Measurements from ENCODE around the gene SMIM38. TPM values are rescaled to one million over a fixed set of nuclear protein-coding genes. Genes with fewer than 3 reads are reported as not detected.

SMIM38 gene
- total RNA-seq, 1 experiment from 2014 or later, result 0.54 TPM

DNA sequence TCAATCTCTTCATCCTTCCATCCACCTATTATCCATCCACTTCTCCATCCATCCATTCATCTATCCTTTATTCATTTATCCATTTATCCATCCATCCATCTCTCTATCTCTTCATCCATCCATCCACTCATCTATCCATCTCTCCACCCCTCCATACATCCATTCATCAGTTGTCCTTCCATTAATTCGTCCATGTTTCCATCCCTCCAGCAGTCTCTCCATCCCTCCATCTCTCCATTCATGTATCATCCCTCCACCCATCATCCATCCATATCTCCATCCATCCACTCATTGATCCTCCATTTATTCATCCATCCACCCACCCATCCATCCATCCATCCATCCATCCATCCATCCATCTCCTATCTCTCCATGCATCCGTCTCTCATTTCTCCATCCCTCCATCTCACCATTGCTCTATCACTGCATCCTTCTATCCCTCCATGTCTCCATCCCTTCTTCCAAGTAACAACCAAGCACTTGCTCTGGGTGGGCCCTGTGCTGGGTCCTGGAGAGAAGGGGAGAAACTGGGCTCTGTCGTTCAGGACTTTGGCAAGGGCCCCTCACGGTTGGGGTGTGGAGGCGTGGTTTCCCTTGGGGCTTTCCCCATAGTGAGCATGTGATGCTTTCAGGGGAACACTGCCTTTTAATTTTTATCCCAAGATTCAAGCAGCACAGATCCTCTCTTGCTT, 43.3 kb downstream of the SMIM38 start (continued):
- TF ChIP-seq, protein P1, sequence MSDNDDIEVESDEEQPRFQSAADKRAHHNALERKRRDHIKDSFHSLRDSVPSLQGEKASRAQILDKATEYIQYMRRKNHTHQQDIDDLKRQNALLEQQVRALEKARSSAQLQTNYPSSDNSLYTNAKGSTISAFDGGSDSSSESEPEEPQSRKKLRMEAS (IDR thresholded peaks at IDR 0.05), result no peak
- TF ChIP-seq SP1 (IDR thresholded peaks at IDR 0.05; ENCODE audit: low read depth) (no peak), EZH2 (IDR thresholded peaks at IDR 0.05) (no peak), CEBPB (IDR thresholded peaks at IDR 0.05; ENCODE audit: low read depth) (no peak), ELF1 (IDR thresholded peaks at IDR 0.05; ENCODE audit: borderline replicate concordance, low read depth) (no peak), EGR1 (IDR thresholded peaks at IDR 0.05; ENCODE audit: low read depth) (no peak), TCF7L2 (IDR thresholded peaks at IDR 0.05; ENCODE audit: borderline replicate concordance, extremely low read depth, insufficient read depth, insufficient read length) (no peak), POLR2A (IDR thresholded peaks at IDR 0.05; ENCODE audit: borderline replicate concordance, extremely low read depth, insufficient read depth, insufficient read length) (no peak)
- TF ChIP-seq, protein P2, sequence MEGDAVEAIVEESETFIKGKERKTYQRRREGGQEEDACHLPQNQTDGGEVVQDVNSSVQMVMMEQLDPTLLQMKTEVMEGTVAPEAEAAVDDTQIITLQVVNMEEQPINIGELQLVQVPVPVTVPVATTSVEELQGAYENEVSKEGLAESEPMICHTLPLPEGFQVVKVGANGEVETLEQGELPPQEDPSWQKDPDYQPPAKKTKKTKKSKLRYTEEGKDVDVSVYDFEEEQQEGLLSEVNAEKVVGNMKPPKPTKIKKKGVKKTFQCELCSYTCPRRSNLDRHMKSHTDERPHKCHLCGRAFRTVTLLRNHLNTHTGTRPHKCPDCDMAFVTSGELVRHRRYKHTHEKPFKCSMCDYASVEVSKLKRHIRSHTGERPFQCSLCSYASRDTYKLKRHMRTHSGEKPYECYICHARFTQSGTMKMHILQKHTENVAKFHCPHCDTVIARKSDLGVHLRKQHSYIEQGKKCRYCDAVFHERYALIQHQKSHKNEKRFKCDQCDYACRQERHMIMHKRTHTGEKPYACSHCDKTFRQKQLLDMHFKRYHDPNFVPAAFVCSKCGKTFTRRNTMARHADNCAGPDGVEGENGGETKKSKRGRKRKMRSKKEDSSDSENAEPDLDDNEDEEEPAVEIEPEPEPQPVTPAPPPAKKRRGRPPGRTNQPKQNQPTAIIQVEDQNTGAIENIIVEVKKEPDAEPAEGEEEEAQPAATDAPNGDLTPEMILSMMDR (IDR thresholded peaks at IDR 0.05 in 2 of 3, conservative IDR thresholded peaks at IDR 0.05 in 1 of 3; ENCODE audit: borderline replicate concordance in 1 of 3, insufficient read depth in 1 of 3, low read depth in 2 of 3, low read length in 2 of 3), result no peak

DNA sequence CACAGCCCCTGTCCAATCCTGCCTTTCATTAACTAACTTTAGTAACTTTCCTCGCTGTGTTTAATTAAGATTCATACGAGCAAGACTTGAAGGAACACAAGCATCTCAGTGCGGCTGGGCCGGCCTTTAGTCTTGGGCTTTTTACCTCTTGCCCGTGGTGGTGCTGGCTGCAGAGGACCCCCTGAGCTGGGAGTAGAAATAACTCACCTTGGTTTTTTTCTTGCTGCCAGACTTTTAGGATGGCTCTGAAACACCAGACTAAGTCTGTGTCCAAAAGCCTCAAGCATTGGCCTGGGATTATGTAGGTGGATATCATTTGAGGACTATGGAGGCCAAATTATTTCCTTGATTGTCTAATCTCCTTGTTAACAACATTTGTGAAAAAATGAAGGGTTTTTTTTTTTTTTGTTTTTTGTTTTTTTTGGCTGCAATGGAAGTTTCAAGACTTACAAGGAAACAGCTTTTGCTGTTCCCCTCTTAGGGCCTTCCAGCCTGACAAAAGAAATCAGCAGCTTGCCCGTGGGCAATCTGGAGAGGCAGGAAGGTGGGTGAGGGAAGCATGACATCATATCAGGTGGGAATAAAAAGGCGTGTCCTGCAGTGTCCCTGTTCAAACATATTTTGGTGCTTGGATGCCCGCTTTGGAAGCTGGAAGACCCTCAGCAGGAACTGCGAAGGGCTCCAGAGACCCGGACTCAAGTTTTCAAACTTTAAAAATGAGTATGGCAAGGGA, 44.0 kb downstream of the SMIM38 start:
- no peaks in the 10 kb centered on the region for H4K20me1 ChIP-seq (ENCODE audit: insufficient read depth)
- H3K4me3 ChIP-seq (replicated peaks in 1 of 2; ENCODE audit: low read depth in 1 of 2, low read length in 2 of 2), result no peak overlapping the region
- H3K27ac ChIP-seq (ENCODE audit: low read depth, low read length), result no peak overlapping the region
- BruUV-seq (replicated peaks), result no TSS peak
- intact Hi-C loops (cut with micrococcal nuclease), result no loop called here
- POLR2A ChIA-PET, result no interaction called here
- H3K79me2 ChIP-seq (ENCODE audit: insufficient read depth, low read length), result no peaks in the 10 kb centered on the region
- no peaks in the 10 kb centered on the region for H3K4me1 ChIP-seq (ENCODE audit: control insufficient read depth in 1 of 2, insufficient read depth in 2 of 2, low read length in 2 of 2)
- CTCF ChIA-PET, result no interaction called here
- no peaks in the 10 kb centered on the region for H3K36me3 ChIP-seq (ENCODE audit: control insufficient read depth in 1 of 2, insufficient read depth in 2 of 2, low read length in 2 of 2)
- no peak overlapping the region for H3K4me2 ChIP-seq (ENCODE audit: low read length)
- H3K27me3 ChIP-seq (ENCODE audit: insufficient read depth, low read length), result no peaks in the 10 kb centered on the region; the same call in 1 of the 2 replicates
- H2AFZ ChIP-seq (ENCODE audit: low read depth, low read length, poor library complexity, severe bottlenecking), result no peak overlapping the region
- H3K9me2 ChIP-seq (ENCODE audit: insufficient read depth), result no peaks in the 10 kb centered on the region
- no peak for ATAC-seq
- DNase-seq (ENCODE audit: low read depth, low spot score), result no peak
- RAD21 ChIA-PET (ENCODE audit: low non-redundant PET in 1 of 2, low total read pairs in 2 of 2, uncharacterized antibody in 2 of 2, unreplicated experiment in 2 of 2), result interaction anchor here in 1 of 2 experiments (0.7 kb wide), 1 partner anchor 68 kb away, joined by 4 read pairs; no protein-coding TSS in a partner anchor
- H3K9ac ChIP-seq (ENCODE audit: low read length), result no peak overlapping the region
- no peaks in the 10 kb centered on the region for H3K9me3 ChIP-seq (ENCODE audit: control insufficient read depth in 1 of 2, insufficient read depth in 1 of 2, low read depth in 1 of 2, low read length in 2 of 2)
- TF ChIP-seq, protein P1 (IDR thresholded peaks at IDR 0.05), result no peak
- TF ChIP-seq, protein P3, sequence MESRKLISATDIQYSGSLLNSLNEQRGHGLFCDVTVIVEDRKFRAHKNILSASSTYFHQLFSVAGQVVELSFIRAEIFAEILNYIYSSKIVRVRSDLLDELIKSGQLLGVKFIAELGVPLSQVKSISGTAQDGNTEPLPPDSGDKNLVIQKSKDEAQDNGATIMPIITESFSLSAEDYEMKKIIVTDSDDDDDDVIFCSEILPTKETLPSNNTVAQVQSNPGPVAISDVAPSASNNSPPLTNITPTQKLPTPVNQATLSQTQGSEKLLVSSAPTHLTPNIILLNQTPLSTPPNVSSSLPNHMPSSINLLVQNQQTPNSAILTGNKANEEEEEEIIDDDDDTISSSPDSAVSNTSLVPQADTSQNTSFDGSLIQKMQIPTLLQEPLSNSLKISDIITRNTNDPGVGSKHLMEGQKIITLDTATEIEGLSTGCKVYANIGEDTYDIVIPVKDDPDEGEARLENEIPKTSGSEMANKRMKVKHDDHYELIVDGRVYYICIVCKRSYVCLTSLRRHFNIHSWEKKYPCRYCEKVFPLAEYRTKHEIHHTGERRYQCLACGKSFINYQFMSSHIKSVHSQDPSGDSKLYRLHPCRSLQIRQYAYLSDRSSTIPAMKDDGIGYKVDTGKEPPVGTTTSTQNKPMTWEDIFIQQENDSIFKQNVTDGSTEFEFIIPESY (IDR thresholded peaks at IDR 0.05; ENCODE audit: extremely low read depth, insufficient replicate concordance, low read length), result no peak
- TF ChIP-seq SIN3A (IDR thresholded peaks at IDR 0.05; ENCODE audit: low read depth) (no peak), POLR2AphosphoS5 (IDR thresholded peaks at IDR 0.05; ENCODE audit: low read depth, low read length) (no peak), RAD21 (IDR thresholded peaks at IDR 0.05; ENCODE audit: low read depth) (no peak), FOSL1 (IDR thresholded peaks at IDR 0.05; ENCODE audit: low read depth) (no peak), POLR2A (IDR thresholded peaks at IDR 0.05; ENCODE audit: borderline replicate concordance, extremely low read depth, insufficient read depth, insufficient read length) (no peak)
- TF ChIP-seq, protein P2 (IDR thresholded peaks at IDR 0.05 in 2 of 3, conservative IDR thresholded peaks at IDR 0.05 in 1 of 3; ENCODE audit: borderline replicate concordance in 1 of 3, insufficient read depth in 1 of 3, low read depth in 2 of 3, low read length in 2 of 3), result no peak
